HepG2 (cell line): ENCODE data around the gene CGNL1. TPM values are rescaled to one million over a fixed set of nuclear protein-coding genes. Genes with fewer than 3 reads are reported as not detected.

ENCODE experiments used
- ATAC-seq: fragments of 200-7000 bp; cut with Tn5 transposase; 3 replicates; pipeline ENCODE4 v1.9.1; 2020; ENCODE audit warnings: mild to moderate bottlenecking, moderate library complexity
- BruUV-seq: library from RNA; stranded (reverse); fragments of 400-500 nt; replicated peaks from 2 replicates; lab custom pipeline; 2021; lab: Mats Ljungman, UMichigan
- CTCF ChIA-PET: fragments of 300-600 bp; formaldehyde crosslinking; extraction: SDS; loops from one replicate; lab custom pipeline; 2021; ENCODE audit warnings: low total read pairs, inconsistent platforms, low intra/inter-chr PET ratio; lab: Yijun Ruan, JAX
- POLR2A ChIA-PET: fragments of 350-600 bp; sonication (Branson Sonifier 250); formaldehyde crosslinking; loops from one replicate; lab custom pipeline; 2020; ENCODE audit warnings: antibody characterized with exemption, inconsistent platforms; lab: Yijun Ruan, JAX
- DNase-seq: peaks from one replicate; pipeline ENCODE4 v3.0.0-alpha.2; 2015; ENCODE audit warnings: low spot score
- FAIRE-seq: peaks from 3 replicates; lab custom pipeline; 2011; peaks lifted over from hg19 to GRCh38; lab: Jason Lieb, UNC
- H2AFZ ChIP-seq: one replicate; pipeline ENCODE4 v1.6.1; 2011; ENCODE audit warnings: low read length, inconsistent platforms
- H3K27ac ChIP-seq: fragments of 300-600 bp; 3 replicates; pipeline ENCODE4 v1.8.0; 2011; ENCODE audit warnings: mixed run types, mild to moderate bottlenecking, mixed read lengths, low read length, inconsistent platforms; ENCODE audit not compliant: insufficient read depth; ENCODE audit errors: extremely low read length
- H3K27me3 ChIP-seq, 2 experiments: fragments of 200-600 bp in 1 of 2; 2 replicates in 1 of 2; 3 replicates in 1 of 2; pipeline versions ENCODE4 v1.6.0 to v1.8.0; 2011; ENCODE audit warnings: low read length in 2 of 2, mild to moderate bottlenecking in 2 of 2, moderate library complexity in 2 of 2, inconsistent platforms in 1 of 2; ENCODE audit not compliant: insufficient read depth in 2 of 2, control insufficient read depth in 1 of 2
- H3K36me3 ChIP-seq, 2 experiments: fragments of 200-600 bp in 1 of 2; replicated peaks in 1 of 2; 2 replicates in 1 of 2; 3 replicates in 1 of 2; pipeline versions ENCODE4 v1.5.1 to v1.8.0; 2011; ENCODE audit warnings: low read length in 2 of 2, inconsistent platforms in 1 of 2; ENCODE audit not compliant: insufficient read depth in 2 of 2, control insufficient read depth in 1 of 2
- H3K4me1 ChIP-seq: 2 replicates; pipeline ENCODE4 v1.5.1; 2012; ENCODE audit warnings: low read length, inconsistent platforms; ENCODE audit not compliant: insufficient read depth
- H3K4me2 ChIP-seq: 2 replicates; pipeline ENCODE4 v1.6.0; 2011; ENCODE audit warnings: low read depth, low read length, inconsistent platforms
- H3K4me3 ChIP-seq, 3 experiments: fragments of 200-600 bp in 1 of 3; sonication (generic), shearing (Covaris generic) in 1 of 3; replicated peaks in 1 of 3; 2 replicates each; pipeline ENCODE4 v1.5.1; 2011 to 2016; ENCODE audit warnings: low read length in 3 of 3, inconsistent platforms in 2 of 3, low read depth in 2 of 3, mild to moderate bottlenecking in 2 of 3, control low read depth in 1 of 3, mixed read lengths in 1 of 3; ENCODE audit not compliant: insufficient read depth in 1 of 3
- H3K79me2 ChIP-seq: one replicate; pipeline ENCODE4 v1.6.1; 2011; ENCODE audit warnings: low read length, inconsistent platforms; ENCODE audit not compliant: insufficient read depth
- H3K9ac ChIP-seq: 2 replicates; pipeline ENCODE4 v1.6.0; 2011; ENCODE audit warnings: mild to moderate bottlenecking, low read depth, low read length, inconsistent platforms; ENCODE audit not compliant: insufficient read depth
- H3K9me3 ChIP-seq: 2 replicates; pipeline ENCODE4 v1.5.1; 2012; ENCODE audit warnings: mild to moderate bottlenecking, low read length
- H4K20me1 ChIP-seq: 2 replicates; pipeline ENCODE4 v1.6.0; 2011; ENCODE audit warnings: inconsistent platforms, mild to moderate bottlenecking, low read length, moderate library complexity; ENCODE audit not compliant: insufficient read depth
- ATF6 ChIP-seq: sonication (generic); formaldehyde crosslinking; conservative IDR thresholded peaks from 2 replicates; pipeline ENCODE4 v1.4.0; 2020; ENCODE audit warnings: missing genetic modification reagents
- ATF7 ChIP-seq, 2 experiments: fragments of 450-650 bp in 1 of 2; sonication (generic) in 1 of 2; formaldehyde crosslinking in 1 of 2; IDR thresholded peaks; 2 replicates each; pipeline versions ENCODE4 v1.4.0 to v1.6.1; 2016 to 2020; ENCODE audit warnings: antibody characterized with exemption in 1 of 2, mild to moderate bottlenecking in 1 of 2, missing genetic modification reagents in 1 of 2
- CBX2 ChIP-seq, 2 experiments: fragments of 200-600 bp in 1 of 2; sonication (generic); formaldehyde crosslinking in 1 of 2; IDR thresholded peaks; 2 replicates each; pipeline versions ENCODE4 v1.7.0 to v1.8.1; 2018 to 2022; ENCODE audit warnings: low read depth in 2 of 2, low read length in 1 of 2, mild to moderate bottlenecking in 1 of 2, missing genetic modification reagents in 1 of 2
- CREBL2 ChIP-seq: sonication (generic); formaldehyde crosslinking; IDR thresholded peaks from 2 replicates; pipeline ENCODE4 v1.8.1; 2023; ENCODE audit warnings: missing genetic modification reagents, mild to moderate bottlenecking, borderline replicate concordance
- FOXP4 ChIP-seq: sonication (generic); formaldehyde crosslinking; IDR thresholded peaks from 2 replicates; pipeline ENCODE4 v1.4.0; 2020; ENCODE audit warnings: missing genetic modification reagents
- GABPA ChIP-seq, 2 experiments: IDR thresholded peaks; 2 replicates each; pipeline ENCODE4 v1.6.1; 2011 to 2016; ENCODE audit warnings: low read depth in 2 of 2, low read length in 1 of 2, missing biosample characterization in 1 of 2, missing genetic modification characterization in 1 of 2
- NFATC3 ChIP-seq: sonication (generic); formaldehyde crosslinking; IDR thresholded peaks from 2 replicates; pipeline ENCODE4 v1.5.1; 2020; ENCODE audit warnings: mild to moderate bottlenecking, missing genetic modification reagents
- TBX2 ChIP-seq: sonication (generic); formaldehyde crosslinking; IDR thresholded peaks from 2 replicates; pipeline ENCODE4 v1.5.0; 2020; ENCODE audit warnings: missing genetic modification reagents, mild to moderate bottlenecking, borderline replicate concordance
- ZFY ChIP-seq: sonication (generic); formaldehyde crosslinking; IDR thresholded peaks from 2 replicates; pipeline ENCODE4 v1.4.0; 2020; ENCODE audit warnings: missing genetic modification reagents
- ZNF275 ChIP-seq: sonication (generic); formaldehyde crosslinking; IDR thresholded peaks from 2 replicates; pipeline ENCODE4 v1.8.0; 2022; ENCODE audit warnings: missing genetic modification reagents, mild to moderate bottlenecking, inconsistent platforms, borderline replicate concordance
- ZNF432 ChIP-seq: sonication (generic); formaldehyde crosslinking; IDR thresholded peaks from 2 replicates; pipeline ENCODE4 v1.5.0; 2020; ENCODE audit warnings: missing genetic modification reagents, mild to moderate bottlenecking, borderline replicate concordance
- ZNF598 ChIP-seq: sonication (generic); formaldehyde crosslinking; IDR thresholded peaks from 2 replicates; pipeline ENCODE4 v1.5.1; 2020; ENCODE audit warnings: mild to moderate bottlenecking, missing genetic modification reagents, borderline replicate concordance
- ZNF629 ChIP-seq: sonication (generic); formaldehyde crosslinking; conservative IDR thresholded peaks from 2 replicates; pipeline ENCODE4 v1.5.0; 2020; ENCODE audit warnings: missing genetic modification reagents
- ZNF639 ChIP-seq: conservative IDR thresholded peaks from 2 replicates; pipeline ENCODE4 v1.6.1; 2018; ENCODE audit warnings: missing genetic modification reagents
- ZNF703 ChIP-seq: sonication (generic); formaldehyde crosslinking; IDR thresholded peaks from 2 replicates; pipeline ENCODE4 v1.5.1; 2020; ENCODE audit warnings: missing genetic modification reagents, mild to moderate bottlenecking, moderate library complexity, borderline replicate concordance
- ZNF720 ChIP-seq: sonication (generic); formaldehyde crosslinking; IDR thresholded peaks from 2 replicates; pipeline ENCODE4 v1.4.0; 2020; ENCODE audit warnings: missing genetic modification reagents
- WGBS: methylation state at CpG from one replicate; pipeline ENCODE4 v1.1.6; 2017; ENCODE audit warnings: low lambda C conversion rate; 5-methylcytosine and 5-hydroxymethylcytosine counted together
- in situ Hi-C: cut with HindIII; loops from 2 replicates; pipeline ENCODE4 v1.10.0; 2017; ENCODE audit warnings: low pct_unique_long_range_greater_than_20kb; ENCODE audit not compliant: extremely low pct_ligation_motif_present
- intact Hi-C: fragments of 100-400 bp; cut with micrococcal nuclease; formaldehyde crosslinking; loops from one replicate; pipeline ENCODE4 v1.10.0; 2022; ENCODE audit not compliant: unreplicated experiment
- polyA plus RNA-seq, 8 experiments: library from polyadenylated mRNA; depleted of rRNA in 3 of 8; stranded (reverse) in 7 of 8; unstranded in 1 of 8; fragments of >200 nt; fragmentation: Illumina TruSeq in 4 of 8; extraction: Trizol in 4 of 8; gene quantifications; 2 replicates each; pipeline versions ENCODE4 v1.2.1 to v1.2.3, GENCODE V29; 2011 to 2016; ENCODE audit warnings: low read depth in 4 of 8, missing spikeins in 1 of 8, mixed read lengths in 1 of 8; ENCODE audit not compliant: insufficient read depth in 1 of 8
- total RNA-seq, 5 experiments: library from RNA; depleted of rRNA; stranded (reverse); fragments of >200 nt; fragmentation: Illumina TruSeq; extraction: Trizol; gene quantifications; 2 replicates each; pipeline ENCODE4 v1.2.3, GENCODE V29; 2016; ENCODE audit warnings: low read depth in 1 of 5

The CGNL1 gene
- total and polyA plus RNA-seq, 2 of the 13 experiments (the other 11 are each of a cell fraction or from before 2014, with no cell fraction given), result 5.6 to 15.6 TPM

- peaks cover 36% of the 10 kb centered on the region for H3K4me1 ChIP-seq
- intact Hi-C loops (no loop called here), in situ Hi-C loops (no loop called here)
- FAIRE-seq (no peak), DNase-seq (no peak), ATAC-seq (no peak)
- ChIA-PET POLR2A (no interaction called here), CTCF (no interaction called here)
- H3K4me2 ChIP-seq, result no peak overlapping the region
- no peaks in the 10 kb centered on the region for H3K79me2 ChIP-seq
- H2AFZ ChIP-seq, result no peak overlapping the region
- H3K9ac ChIP-seq, result no peak overlapping the region
- H3K27me3 ChIP-seq, result no peaks in the 10 kb centered on the region
- BruUV-seq, result no TSS peak
- no peaks in the 10 kb centered on the region for H3K9me3 ChIP-seq
- 44% methylated on average over 3 of the region's 3 CpGs for WGBS
- H3K36me3 ChIP-seq, result no peaks in the 10 kb centered on the region; a peak in 1 of 5 replicates
- no peak overlapping the region for H3K27ac ChIP-seq
- no peak overlapping the region for H3K4me3 ChIP-seq
- no peaks in the 10 kb centered on the region for H4K20me1 ChIP-seq
- TF ChIP-seq ZNF598 (CRISPR knock-in tag), result no peak
- TF ChIP-seq ZNF432 (CRISPR knock-in tag), result no peak
- no peak for TF ChIP-seq ZNF275 (CRISPR knock-in tag)
- no peak for TF ChIP-seq TBX2 (CRISPR knock-in tag)
- TF ChIP-seq CBX2 (IDR thresholded peaks at IDR 0.05; ENCODE audit: low read depth, low read length), result no peak
- no peak for TF ChIP-seq CBX2 (CRISPR knock-in tag; IDR thresholded peaks at IDR 0.05; ENCODE audit: low read depth)
- no peak for TF ChIP-seq ZNF703
- TF ChIP-seq ZNF629 (CRISPR knock-in tag), result no peak
- no peak for TF ChIP-seq ATF7 (IDR thresholded peaks at IDR 0.05)
- TF ChIP-seq ATF7 (CRISPR knock-in tag; IDR thresholded peaks at IDR 0.05), result no peak
- TF ChIP-seq ZNF720 (CRISPR knock-in tag), result no peak
- no peak for TF ChIP-seq CREBL2 (CRISPR knock-in tag)
- no peak for TF ChIP-seq NFATC3 (CRISPR knock-in tag)
- no peak for TF ChIP-seq ZNF639 (CRISPR knock-in tag)
- TF ChIP-seq ATF6 (CRISPR knock-in tag), result no peak
- TF ChIP-seq GABPA (IDR thresholded peaks at IDR 0.05; ENCODE audit: low read depth, low read length), result no peak
- no peak for TF ChIP-seq GABPA (CRISPR knock-in tag; IDR thresholded peaks at IDR 0.05; ENCODE audit: low read depth)
- TF ChIP-seq FOXP4 (CRISPR knock-in tag), result no peak
- no peak for TF ChIP-seq ZFY (CRISPR knock-in tag)
These were observed 34.1 kb downstream of the CGNL1 start for GRCh38 chr15:57410373-57410772.
